Activated CD4-positive, CD25-positive, alpha-beta regulatory T cell (primary cell): ENCODE results near the gene FEM1C.

Source experiments
- DNase-seq, 4 experiments: peaks; one replicate each; lab custom pipeline; 2025; lab: John Stamatoyannopoulos, UW

FEM1C gene

GRCh38 chr5:115557667-115558387 is 13.3 kb upstream of the FEM1C start:
- DNase-seq: peak in 1 of 4 experiments; percentile 12

DNA sequence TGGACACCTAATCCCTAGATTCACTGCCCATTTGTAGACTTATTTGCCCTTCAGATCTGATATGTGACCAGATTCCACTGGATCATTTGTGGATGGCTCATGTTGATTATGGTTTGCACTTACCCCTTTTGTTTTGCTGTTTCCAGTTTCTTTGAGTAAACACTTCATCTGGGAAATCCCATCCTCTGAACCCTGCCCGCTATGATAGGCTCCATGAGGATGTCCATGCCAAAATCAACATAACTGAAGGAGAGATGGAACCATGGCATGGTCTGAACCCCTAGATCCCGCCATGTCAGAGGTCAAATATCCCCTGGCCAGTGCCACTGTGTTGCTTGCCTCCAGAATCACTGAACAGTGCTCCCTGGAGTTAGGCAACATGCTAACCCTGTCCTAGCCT is 11.7 kb upstream of the FEM1C start:
- no peak for DNase-seq

DNA sequence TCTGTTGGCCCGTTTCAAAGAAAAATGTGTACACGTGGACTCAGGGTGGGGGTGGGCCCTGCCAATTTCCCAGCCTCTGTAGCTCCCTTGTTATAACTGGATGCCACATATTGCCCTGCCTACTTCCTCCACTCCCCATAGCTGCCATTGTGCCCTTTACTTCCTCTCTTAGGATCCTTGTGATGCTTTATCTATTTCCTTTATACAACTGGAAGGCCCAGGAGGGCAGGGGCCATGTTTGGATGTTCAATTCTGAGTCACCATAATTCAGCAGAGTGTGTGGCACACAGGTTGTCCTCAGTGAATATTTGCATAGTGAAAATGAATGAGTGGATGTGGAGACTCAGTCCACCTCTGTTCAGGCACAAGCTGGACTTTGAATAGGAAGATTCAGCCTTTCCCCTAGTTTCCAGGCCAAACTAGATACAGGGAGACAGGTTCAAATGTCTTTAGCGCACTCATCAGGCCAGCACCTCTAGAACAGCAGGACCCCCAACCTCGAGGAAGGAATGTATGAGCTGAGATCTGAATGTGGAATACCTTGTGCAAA is 10.6 kb upstream of the FEM1C start:
- DNase-seq: no peak

- no peak for DNase-seq
Observed at GRCh38 chr5:115553082-115553481, 8.5 kb upstream of the FEM1C start.

GRCh38 chr5:115551415-115551814 is 6.8 kb upstream of the FEM1C start:
- no peak for DNase-seq

GRCh38 chr5:115549154-115549553 is 4.6 kb upstream of the FEM1C start:
- DNase-seq: no peak

DNA sequence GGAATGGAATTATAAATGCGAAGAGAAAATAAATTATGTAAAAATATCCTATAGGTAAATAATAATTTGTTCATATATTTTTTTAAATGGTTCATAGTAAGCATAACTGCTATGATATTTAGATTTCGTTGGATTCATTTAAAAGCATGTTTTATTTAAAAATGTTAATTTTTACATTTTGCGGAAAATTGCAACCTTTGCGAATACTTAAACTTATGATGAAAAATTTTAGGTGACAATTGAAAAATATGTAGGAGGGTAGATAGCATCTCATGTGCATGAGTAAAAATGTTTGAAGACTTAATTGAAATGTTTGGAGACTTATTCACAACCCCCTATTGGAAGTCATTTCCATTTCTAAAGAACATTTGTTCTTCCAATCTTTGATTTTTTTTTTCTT is 4.1 kb upstream of the FEM1C start:
- DNase-seq: no peak

DNA sequence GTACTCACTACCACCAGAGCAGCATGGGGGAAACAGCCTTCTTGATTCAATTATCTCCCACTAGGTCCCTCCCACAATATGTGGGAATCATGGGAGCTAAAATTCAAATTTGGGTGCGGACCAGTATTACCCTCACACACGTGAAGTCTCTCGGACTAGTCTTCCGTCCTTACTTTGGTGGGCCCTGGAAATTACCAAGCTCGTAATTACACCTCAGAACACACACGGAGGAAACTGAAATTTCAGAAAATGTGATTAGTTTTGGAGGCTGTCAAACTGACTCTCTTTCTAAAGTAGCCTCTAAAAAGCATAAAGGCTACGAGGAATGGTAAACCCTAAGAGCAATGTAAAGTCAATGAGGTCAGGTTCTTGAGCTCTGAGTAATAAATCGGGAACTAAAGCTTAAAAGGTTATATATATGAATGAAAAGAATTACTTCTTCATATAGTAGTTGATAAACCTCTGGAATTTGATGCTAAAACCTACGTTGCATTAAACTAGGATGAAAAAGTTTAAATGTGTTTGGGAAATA is 842 bp upstream of the FEM1C start:
- DNase-seq: no peak

- DNase-seq: peak in 3 of 4 experiments; percentile 15 to 38 (median 31)
Observed at GRCh38 chr5:115544043-115544435, 536 bp downstream of the FEM1C start.

- peak in 1 of 4 experiments; percentile 31 for DNase-seq
Observed at GRCh38 chr5:115543365-115544042, 1.1 kb downstream of the FEM1C start.

- DNase-seq: no peak
Observed at GRCh38 chr5:115542651-115543364, 1.8 kb downstream of the FEM1C start.

DNA sequence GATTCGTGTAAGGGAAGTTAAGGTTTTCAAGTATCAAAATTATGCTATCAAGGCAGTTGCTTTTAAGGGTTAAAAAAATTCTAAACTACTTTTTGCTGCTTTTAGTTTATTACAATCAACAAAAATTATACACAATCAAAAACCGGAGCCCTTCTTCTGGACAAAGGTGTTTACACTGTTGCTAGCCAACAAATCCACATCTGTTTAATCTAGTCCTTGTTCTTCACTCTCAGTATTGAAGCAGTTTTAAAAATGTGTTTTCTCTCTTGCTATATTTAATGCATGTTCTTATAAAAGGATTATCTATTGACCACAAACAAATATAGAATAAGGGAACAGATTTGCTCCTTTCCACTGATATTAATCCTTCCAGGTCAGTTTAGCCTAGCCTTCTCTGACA is 2.5 kb downstream of the FEM1C start:
- DNase-seq: no peak

DNA sequence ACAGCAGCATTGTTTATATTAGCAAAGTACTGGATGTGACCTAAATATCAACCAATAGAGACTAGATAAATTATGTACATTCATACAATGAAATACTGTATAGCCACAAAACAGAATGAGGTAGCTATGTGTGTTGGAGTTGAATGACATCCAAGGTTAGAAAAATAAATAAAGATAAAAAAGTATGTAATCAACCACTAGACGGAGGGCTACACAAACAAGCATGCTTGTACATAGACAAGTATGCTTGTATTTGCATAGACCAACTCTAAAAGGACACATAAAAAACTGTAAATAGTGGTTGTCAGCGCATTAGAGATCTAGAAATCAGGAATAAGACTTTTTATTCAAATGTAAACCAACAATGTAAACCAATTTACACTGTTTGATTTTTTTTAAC is 3.0 kb downstream of the FEM1C start:
- no peak for DNase-seq

- DNase-seq: no peak
Observed at GRCh38 chr5:115535479-115536035, 9.0 kb downstream of the FEM1C start.

- no peak for DNase-seq
Observed at GRCh38 chr5:115532517-115532916, 12.1 kb downstream of the FEM1C start.

DNA sequence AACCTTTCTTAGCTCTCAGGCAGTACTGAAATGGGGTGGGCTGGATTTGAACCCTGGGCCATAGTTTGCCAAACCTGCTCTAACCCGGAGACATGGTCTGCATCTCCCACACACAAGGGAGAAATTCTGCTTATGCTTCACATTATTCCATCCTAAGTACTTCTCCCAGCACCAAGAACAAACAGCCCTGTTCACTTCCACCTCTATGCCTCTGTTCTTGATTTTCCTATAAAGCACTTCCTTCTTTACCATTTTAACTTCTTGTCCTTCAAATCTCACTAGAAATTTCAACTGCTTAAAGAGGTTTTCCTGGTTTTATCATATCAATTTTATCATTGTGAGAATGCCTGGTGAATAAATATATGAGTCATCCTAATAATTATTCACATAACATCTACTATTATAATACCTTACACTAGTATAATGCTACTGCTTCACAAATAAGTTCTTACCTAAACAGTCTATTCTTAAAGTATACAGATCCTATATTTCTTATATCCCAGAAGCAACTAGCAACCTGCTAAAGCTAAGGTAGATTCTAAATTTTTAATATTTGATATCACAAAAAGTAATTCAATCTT is 12.7 kb downstream of the FEM1C start:
- DNase-seq: no peak

GRCh38 chr5:115531380-115531779 is 13.2 kb downstream of the FEM1C start:
- DNase-seq: no peak

DNA sequence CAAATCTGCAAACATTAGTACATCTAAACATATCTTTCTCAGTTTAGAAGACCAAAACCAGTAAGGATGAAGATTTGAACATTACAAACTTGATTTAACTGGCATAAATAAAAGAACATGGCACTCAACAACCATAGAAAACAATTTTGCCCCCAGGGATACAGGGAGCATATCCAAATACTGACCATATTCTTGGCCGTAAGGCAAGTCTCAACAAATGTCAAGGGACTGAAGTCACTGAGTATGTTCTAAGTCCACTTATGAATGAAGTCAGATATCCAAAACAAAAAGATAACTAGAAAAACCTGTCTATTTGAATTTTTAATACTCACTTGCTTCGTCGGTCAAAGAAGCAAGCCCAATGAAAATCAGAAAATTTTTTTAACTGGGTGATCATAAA is 14.1 kb downstream of the FEM1C start:
- DNase-seq: no peak

- DNase-seq: no peak
Observed at GRCh38 chr5:115526604-115527003, 18.0 kb downstream of the FEM1C start.

DNA sequence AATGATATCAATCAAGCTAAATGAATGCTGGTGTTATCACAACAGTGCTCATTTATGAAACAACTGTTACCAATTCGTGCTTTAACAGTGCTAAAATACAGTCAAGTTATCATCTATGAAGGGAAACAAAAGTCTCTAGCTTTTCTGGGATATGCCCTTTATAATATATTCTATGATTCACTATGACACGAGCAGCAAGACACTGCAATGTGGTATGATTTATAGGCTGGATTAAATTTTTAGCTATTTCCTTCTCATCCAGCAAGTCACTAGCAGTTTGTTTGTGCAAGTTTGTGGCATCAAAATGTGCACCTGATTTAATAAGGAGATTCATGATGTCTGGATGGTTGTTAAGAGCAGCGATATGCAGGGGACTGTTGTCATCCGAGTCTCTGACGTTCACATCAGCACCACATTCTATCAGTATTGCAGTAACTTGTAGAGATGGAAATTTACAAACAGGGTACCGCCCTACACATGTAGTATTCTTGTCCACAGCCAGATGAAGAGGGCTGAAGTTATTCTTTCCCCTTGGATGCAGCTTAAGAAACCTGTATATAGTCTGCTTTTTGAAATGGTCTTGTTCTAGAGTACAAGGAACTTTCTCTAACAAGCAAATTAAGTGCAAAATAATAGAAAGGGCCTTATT is 20.3 kb downstream of the FEM1C start:
- DNase-seq: no peak

GRCh38 chr5:115522832-115523403 is 21.7 kb downstream of the FEM1C start:
- no peak for DNase-seq
